Measurements from ENCODE around the gene OR12D1. TPM values are rescaled to one million over a fixed set of nuclear protein-coding genes. Genes with fewer than 3 reads are reported as not detected.
"Not testable (repeated sequence)": the region's sequence is repeated elsewhere in the genome, so short reads cannot be mapped to it uniquely, and the experiment has no call there.

OR12D1 gene
- polyA plus RNA-seq, 1 donor (not counting 4 experiments of a cell fraction or from before 2014, with no cell fraction given), result not detected

DNA sequence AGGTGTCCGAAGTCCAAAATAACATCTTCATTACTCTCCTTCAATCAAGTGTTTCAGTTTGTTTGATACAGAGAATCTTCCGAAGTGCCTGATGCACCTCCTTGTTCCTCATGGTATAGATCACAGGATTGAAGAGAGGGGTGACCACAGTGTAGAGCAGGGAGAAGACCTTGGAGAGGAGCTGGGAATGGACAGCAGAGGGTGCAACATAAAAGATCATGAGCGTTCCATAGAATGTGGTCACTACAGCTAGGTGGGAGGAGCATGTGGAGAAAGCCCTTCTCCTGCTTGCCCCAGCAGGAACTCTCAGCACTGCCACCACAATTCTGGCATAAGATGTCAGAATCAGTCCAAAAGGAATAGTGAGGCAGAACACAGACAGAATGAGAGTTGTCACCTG lies 11.9 kb downstream of the OR12D1 start:
- Histone ChIP-seq H2AFZ (ENCODE audit: control insufficient read depth, low read length) (no peak overlapping the region), H3K79me2 (ENCODE audit: control insufficient read depth, insufficient read depth, low read length) (no peaks in the 10 kb centered on the region), H3K4me3 (ENCODE audit: control insufficient read depth in 2 of 3, extremely low read depth in 1 of 3, insufficient read depth in 2 of 3, low read depth in 1 of 3, low read length in 3 of 3) (no peak overlapping the region), H3K27me3 (ENCODE audit: control insufficient read depth, extremely low read depth, insufficient read depth, low read length) (no peaks in the 10 kb centered on the region), H4K20me1 (ENCODE audit: control insufficient read depth, extremely low read depth, insufficient read depth, low read length) (no peaks in the 10 kb centered on the region), H3K4me2 (ENCODE audit: control insufficient read depth, extremely low read depth, insufficient read depth, low read depth, low read length) (no peak overlapping the region), H3K4me1 (ENCODE audit: control insufficient read depth, extremely low read depth, insufficient read depth, low read length) (no peaks in the 10 kb centered on the region), H3K9ac (ENCODE audit: control insufficient read depth, extremely low read depth, insufficient read depth, low read length) (no peak overlapping the region), H3K9me1 (ENCODE audit: control insufficient read depth, extremely low read depth, insufficient read depth, low read length) (no peaks in the 10 kb centered on the region), H3K27ac (ENCODE audit: control insufficient read depth, insufficient read depth, low read length) (no peak overlapping the region), H3K36me3 (ENCODE audit: control insufficient read depth in 2 of 2, extremely low read depth in 1 of 2, insufficient read depth in 2 of 2, low read length in 2 of 2) (no peaks in the 10 kb centered on the region), H3K9me3 (ENCODE audit: control insufficient read depth, low read depth, low read length) (no peaks in the 10 kb centered on the region)
- no peak for DNase-seq (ENCODE audit: low read depth, low spot score)
- dilution Hi-C loops (cut with MboI; ENCODE audit: extremely low pct_ligation_motif_present, low sequenced_read_pairs), result no loop called here
- no peak for TF ChIP-seq EZH2 (IDR thresholded peaks at IDR 0.05; ENCODE audit: low read length)
- TF ChIP-seq, protein P1, sequence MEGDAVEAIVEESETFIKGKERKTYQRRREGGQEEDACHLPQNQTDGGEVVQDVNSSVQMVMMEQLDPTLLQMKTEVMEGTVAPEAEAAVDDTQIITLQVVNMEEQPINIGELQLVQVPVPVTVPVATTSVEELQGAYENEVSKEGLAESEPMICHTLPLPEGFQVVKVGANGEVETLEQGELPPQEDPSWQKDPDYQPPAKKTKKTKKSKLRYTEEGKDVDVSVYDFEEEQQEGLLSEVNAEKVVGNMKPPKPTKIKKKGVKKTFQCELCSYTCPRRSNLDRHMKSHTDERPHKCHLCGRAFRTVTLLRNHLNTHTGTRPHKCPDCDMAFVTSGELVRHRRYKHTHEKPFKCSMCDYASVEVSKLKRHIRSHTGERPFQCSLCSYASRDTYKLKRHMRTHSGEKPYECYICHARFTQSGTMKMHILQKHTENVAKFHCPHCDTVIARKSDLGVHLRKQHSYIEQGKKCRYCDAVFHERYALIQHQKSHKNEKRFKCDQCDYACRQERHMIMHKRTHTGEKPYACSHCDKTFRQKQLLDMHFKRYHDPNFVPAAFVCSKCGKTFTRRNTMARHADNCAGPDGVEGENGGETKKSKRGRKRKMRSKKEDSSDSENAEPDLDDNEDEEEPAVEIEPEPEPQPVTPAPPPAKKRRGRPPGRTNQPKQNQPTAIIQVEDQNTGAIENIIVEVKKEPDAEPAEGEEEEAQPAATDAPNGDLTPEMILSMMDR (optimal IDR thresholded peaks at IDR 0.05 in 1 of 3, IDR thresholded peaks at IDR 0.05 in 1 of 3, conservative IDR thresholded peaks at IDR 0.05 in 1 of 3; ENCODE audit: extremely low read depth in 1 of 3, insufficient read depth in 2 of 3, low read length in 3 of 3), result peak in 1 of 3 experiments; percentile 40
- no peak for FAIRE-seq

DNA sequence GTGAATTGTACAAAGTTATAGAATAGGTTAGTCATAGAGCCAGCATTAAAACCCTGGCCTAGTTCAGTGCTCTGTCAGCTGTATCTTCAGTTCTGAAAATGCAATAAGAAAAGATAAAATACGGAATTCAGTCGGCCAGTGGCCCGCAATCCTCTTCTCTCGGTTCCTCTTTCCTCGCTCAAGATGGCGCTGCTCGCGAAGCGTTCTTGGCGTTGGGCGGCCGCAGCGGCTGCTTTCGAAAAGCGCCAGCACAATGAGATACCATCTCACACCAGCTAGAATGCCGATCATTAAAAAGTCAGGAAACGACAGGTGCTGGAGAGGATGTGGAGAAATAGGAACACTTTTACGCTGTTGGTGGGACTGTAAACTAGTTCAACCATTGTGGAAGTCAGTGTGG lies 22.0 kb downstream of the OR12D1 start:
- H4K20me1 ChIP-seq (ENCODE audit: control insufficient read depth, extremely low read depth, insufficient read depth, low read length); H2AFZ ChIP-seq (ENCODE audit: control insufficient read depth, low read length); H3K9ac ChIP-seq (ENCODE audit: control insufficient read depth, extremely low read depth, insufficient read depth, low read length); H3K36me3 ChIP-seq (ENCODE audit: control insufficient read depth in 2 of 2, extremely low read depth in 1 of 2, insufficient read depth in 2 of 2, low read length in 2 of 2); H3K4me1 ChIP-seq (ENCODE audit: control insufficient read depth, extremely low read depth, insufficient read depth, low read length); FAIRE-seq; H3K27me3 ChIP-seq (ENCODE audit: control insufficient read depth, extremely low read depth, insufficient read depth, low read length); dilution Hi-C loops (cut with MboI; ENCODE audit: extremely low pct_ligation_motif_present, low sequenced_read_pairs); H3K79me2 ChIP-seq (ENCODE audit: control insufficient read depth, insufficient read depth, low read length); H3K4me2 ChIP-seq (ENCODE audit: control insufficient read depth, extremely low read depth, insufficient read depth, low read depth, low read length); H3K4me3 ChIP-seq (ENCODE audit: control insufficient read depth in 2 of 3, extremely low read depth in 1 of 3, insufficient read depth in 2 of 3, low read depth in 1 of 3, low read length in 3 of 3); DNase-seq (ENCODE audit: low read depth, low spot score); H3K27ac ChIP-seq (ENCODE audit: control insufficient read depth, insufficient read depth, low read length); H3K9me1 ChIP-seq (ENCODE audit: control insufficient read depth, extremely low read depth, insufficient read depth, low read length); H3K9me3 ChIP-seq (ENCODE audit: control insufficient read depth, low read depth, low read length): not testable (repeated sequence)
- TF ChIP-seq, protein P1 (optimal IDR thresholded peaks at IDR 0.05 in 1 of 3, IDR thresholded peaks at IDR 0.05 in 1 of 3, conservative IDR thresholded peaks at IDR 0.05 in 1 of 3; ENCODE audit: extremely low read depth in 1 of 3, insufficient read depth in 2 of 3, low read length in 3 of 3), result peak in 1 of 3 experiments; percentile 24

All from keratinocyte (primary cell).